HG03108 (cell line): Measurements from ENCODE around the gene BARHL1.
"Not testable (repeated sequence)": the region's sequence is repeated elsewhere in the genome, so short reads cannot be mapped to it uniquely, and the experiment has no call there.

Experiments
- ATAC-seq: cut with Tn5 transposase; IDR thresholded peaks from one replicate; pipeline ENCODE4 v1.9.1; 2021; ENCODE audit warnings: moderate library complexity; ENCODE audit not compliant: unreplicated experiment

Gene BARHL1

GRCh38 chr9:132556235-132556634 is 26.2 kb upstream of the BARHL1 start:
- no peak for ATAC-seq

- ATAC-seq: no peak
Observed at GRCh38 chr9:132556714-132557113, 25.7 kb upstream of the BARHL1 start.

- ATAC-seq: no peak
Observed at GRCh38 chr9:132557159-132557558, 25.2 kb upstream of the BARHL1 start.

DNA sequence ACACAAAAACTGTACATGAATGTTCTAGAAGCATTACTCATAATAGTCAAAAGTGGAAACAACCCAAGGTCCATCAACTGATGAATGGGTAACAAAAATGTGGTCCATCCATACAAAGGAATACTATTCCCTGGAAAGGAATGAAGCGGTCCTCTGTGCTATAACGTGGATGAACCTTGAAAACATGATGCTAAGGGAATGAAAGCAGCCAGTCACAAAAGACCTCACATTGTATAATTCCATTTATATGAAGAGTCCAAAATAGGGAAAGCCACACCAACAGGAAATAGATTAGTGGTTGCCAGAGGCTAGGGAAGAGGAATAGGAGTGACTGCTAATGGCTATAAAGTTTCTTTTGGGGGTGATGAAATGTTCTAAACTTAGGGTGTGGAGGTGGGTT is 22.7 kb upstream of the BARHL1 start:
- ATAC-seq: no peak

DNA sequence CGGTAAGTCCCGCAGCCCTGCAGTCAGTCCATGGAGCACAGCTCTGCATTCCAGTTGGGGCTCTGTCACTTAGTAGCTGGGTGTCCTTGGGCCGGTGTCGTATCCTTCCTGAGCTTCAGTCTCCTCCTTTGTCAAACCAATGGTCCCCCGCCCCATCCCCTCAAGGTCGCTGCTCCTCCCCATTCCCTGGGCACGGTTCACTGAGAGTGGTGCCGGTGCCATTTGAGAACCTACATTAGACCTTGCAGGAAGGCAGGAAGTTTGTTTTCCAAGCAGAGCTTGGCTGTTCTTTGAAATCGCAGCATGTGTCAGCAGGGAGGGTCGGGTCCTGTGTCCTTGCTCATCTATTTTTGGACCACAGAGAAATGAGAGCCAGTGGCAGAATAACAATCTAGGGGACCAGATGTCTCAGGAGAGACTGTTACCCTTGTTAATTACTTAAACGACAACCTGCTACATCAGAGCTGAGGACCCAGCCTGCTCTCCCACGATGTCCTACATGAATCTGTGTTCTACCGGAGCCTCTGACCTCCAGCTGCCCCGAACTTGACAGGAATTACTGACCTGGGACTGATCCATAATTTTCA is 21.7 kb upstream of the BARHL1 start:
- ATAC-seq: no peak

GRCh38 chr9:132562306-132562573 is 20.2 kb upstream of the BARHL1 start:
- no peak for ATAC-seq

DNA sequence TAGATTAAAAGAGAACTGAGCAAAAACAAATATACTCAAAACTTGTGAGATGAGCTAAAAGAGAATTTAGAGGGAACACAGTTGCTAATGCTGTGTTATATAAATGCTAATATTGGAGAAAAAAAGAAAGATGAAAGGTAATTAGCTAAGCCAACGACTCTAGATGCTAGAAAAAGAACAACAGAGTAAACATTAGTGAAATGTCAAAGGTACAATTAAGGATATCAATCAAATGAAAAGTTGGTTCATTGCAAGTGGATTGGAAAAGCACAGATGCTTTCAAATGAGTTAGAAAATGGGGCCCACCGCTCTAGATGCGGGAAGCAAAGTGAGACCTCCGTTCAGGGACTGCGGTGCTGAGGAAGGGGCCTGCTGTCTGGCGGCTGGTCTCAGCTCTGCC is 17.9 kb upstream of the BARHL1 start:
- ATAC-seq: no peak

- not testable (repeated sequence) for ATAC-seq
Observed at GRCh38 chr9:132568787-132569186, 13.6 kb upstream of the BARHL1 start.

GRCh38 chr9:132571806-132572600 is 10.4 kb upstream of the BARHL1 start:
- no peak for ATAC-seq

- no peak for ATAC-seq
Observed at GRCh38 chr9:132572921-132573320, 9.5 kb upstream of the BARHL1 start.

DNA sequence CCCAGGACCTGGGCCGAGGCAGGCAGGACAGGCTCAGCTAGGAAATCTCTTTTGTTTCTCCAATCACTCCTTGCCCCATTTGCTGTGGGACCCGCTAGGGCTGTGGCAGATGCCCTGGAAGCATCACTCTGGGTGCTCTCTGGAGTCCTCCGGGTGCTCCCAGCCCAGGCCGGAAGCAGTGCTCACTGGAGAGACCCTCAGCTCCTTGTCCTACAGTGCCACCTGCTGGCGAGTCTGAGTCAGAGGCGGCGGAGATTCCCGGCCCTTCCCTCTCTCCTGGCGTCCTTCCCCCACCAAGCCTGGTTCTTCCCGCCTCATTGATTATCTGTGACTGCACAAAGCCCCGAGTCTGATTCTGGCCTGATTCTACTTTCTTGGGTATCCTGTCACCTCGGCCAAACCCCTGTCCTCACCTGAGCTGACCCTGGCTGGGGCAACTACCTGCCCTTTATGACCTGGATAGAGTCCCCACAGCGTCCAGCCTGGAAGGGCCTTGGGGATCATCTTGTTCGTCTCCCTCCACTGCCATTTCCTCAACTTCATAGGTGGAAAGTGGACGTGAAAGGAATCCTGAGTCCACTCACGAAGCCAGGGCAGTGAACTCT is 7.3 kb upstream of the BARHL1 start:
- no peak for ATAC-seq

- ATAC-seq: no peak
Observed at GRCh38 chr9:132575811-132576210, 6.6 kb upstream of the BARHL1 start.

GRCh38 chr9:132577119-132577518 is 5.3 kb upstream of the BARHL1 start:
- no peak for ATAC-seq

DNA sequence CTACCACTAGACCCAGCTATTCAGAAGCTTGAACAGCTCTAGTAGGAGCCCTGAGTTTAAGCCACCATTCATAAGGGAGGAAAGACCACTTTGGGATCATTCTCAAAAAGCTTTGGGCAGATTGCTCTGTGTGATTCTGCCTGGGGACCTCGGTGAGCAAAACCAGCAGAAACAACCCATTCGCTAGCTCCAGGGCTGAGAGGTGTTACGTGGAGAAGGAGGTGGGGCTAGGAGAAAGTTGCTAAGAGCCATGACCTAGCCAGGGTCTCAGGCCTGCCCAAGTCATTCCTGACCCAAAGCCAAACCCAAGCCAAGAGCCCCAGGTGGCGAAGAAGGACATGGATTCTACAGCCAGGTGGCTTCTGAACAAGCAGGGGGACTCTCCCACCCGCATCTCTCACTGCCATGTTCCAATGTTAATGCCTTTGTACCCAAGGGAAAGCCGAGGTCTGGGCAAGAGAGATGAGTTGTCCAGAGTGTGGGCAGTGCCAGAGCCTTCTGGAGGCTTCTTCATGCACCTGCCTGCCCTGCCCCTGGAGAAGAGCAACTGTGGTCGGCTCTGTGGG is 4.0 kb upstream of the BARHL1 start:
- no peak for ATAC-seq

GRCh38 chr9:132579427-132579798 is 3.0 kb upstream of the BARHL1 start:
- no peak for ATAC-seq

DNA sequence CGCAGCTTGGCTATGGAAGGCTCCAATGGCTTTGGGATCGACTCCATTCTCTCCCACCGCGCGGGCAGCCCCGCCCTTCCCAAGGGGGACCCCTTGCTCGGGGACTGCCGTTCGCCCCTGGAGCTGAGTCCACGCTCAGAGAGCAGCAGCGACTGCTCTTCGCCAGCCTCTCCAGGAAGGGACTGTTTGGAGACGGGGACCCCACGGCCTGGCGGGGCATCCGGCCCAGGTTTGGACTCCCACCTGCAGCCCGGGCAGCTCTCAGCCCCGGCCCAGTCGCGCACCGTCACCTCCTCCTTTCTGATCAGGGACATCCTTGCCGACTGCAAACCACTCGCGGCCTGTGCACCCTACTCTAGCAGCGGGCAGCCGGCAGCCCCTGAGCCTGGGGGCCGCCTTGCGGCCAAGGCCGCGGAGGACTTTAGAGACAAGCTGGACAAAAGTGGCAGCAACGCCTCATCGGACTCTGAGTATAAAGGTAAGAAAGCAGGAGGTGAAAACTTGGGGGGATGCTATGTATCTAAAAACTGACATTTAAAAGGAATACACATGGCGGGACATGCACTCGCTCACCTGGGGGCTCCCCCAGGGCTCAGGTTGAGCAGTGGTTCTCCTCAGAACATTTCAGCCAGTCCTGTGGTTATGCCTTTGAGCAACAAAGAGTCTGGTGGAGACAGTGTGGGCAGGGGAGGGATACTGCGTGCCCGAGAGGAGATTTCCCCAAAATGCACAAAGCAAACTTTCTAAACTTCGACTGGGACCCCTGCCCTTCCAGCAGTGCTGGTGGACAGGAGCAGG is 579 bp downstream of the BARHL1 start:
- ATAC-seq: no peak

- no peak for ATAC-seq
Observed at GRCh38 chr9:132583584-132584304, 1.3 kb downstream of the BARHL1 start.

DNA sequence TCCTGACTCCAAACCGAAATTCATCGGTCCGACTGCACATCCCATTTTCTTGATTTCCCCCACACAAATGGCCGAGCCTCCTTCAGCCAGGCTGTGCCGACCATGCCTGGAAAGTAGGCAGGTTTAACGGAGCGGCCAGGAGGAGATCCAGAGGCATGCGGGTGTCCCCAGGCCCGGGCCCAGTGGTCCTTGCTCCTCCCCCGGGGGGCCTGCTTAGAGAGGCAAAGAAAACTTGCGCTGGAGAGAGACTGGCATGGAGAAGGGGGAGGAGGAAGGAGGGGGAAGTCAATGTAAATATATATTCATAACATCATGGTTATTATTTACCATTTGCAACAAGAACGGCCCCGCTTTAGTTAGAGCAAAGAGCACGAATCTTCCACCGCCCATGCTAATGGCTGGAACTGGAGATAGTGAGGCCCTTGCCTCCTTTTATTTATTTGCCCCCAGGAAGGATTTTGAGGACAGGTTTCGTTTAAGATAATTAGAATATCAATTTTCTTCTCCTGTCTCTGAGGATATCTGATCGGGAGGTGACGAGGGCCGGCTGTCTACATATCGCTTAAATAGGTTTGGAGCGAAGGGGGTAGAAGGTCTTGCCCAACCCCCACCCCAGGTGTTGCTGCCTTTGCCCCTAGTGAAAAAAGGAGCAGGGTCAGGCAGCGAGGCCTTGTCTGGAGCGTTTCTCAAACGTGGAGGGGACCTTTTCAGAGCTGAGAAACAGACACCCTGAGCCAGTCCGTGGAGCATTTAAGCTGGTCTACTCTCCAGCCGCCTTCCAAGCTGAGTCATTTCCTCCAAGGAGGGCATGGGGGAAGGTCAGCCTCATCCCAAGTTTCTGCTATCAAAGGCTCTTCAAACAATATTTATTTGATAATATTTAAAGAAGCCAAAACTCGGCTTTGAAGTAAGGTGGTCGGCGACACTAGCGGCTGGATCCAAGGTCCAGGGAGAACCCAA is 2.5 kb downstream of the BARHL1 start:
- ATAC-seq: no peak

GRCh38 chr9:132585954-132586829 is 3.8 kb downstream of the BARHL1 start:
- ATAC-seq: no peak
